HCT116 (cell line): ENCODE measurements around the gene CAB39. TPM values are rescaled to one million over a fixed set of nuclear protein-coding genes. Genes with fewer than 3 reads are reported as not detected.

Source experiments
- ATAC-seq: fragments of 200-7000 bp; cut with Tn5 transposase; 2 replicates; pipeline ENCODE4 v1.9.1; 2020; ENCODE audit warnings: mild to moderate bottlenecking, moderate library complexity
- BruUV-seq: library from RNA; stranded (reverse); fragments of 400-500 nt; replicated peaks from 2 replicates; lab custom pipeline; 2021; lab: Mats Ljungman, UMichigan
- CTCF ChIA-PET: fragments of 300-600 bp; sonication (Branson Sonifier 250); formaldehyde crosslinking; loops from one replicate; lab custom pipeline; 2021; ENCODE audit warnings: antibody characterized with exemption; lab: Charles Lee
- POLR2A ChIA-PET: fragments of 300-600, 350-600 bp; sonication (Branson Sonifier 250); formaldehyde crosslinking; loops from one replicate; lab custom pipeline; 2021; ENCODE audit warnings: antibody characterized with exemption; lab: Charles Lee
- RAD21 ChIA-PET, 2 experiments: fragments of 300-600 bp; sonication (Branson Sonifier 250); formaldehyde crosslinking; loops; one replicate each; lab custom pipeline; 2023; ENCODE audit warnings: low total read pairs in 2 of 2; ENCODE audit not compliant: uncharacterized antibody in 2 of 2, unreplicated experiment in 2 of 2, low non-redundant PET in 1 of 2; lab: Charles Lee
- DNase-seq: peaks from one replicate; pipeline ENCODE4 v3.0.0-alpha.2; 2010; ENCODE audit warnings: low read depth, low spot score
- H2AFZ ChIP-seq: fragments of 200-600 bp; shearing (Covaris generic), sonication (generic); 2 replicates; pipeline ENCODE4 v1.6.1; 2017; ENCODE audit warnings: low read depth, mixed run types, mixed read lengths, antibody characterized with exemption, low read length; ENCODE audit not compliant: poor library complexity, severe bottlenecking
- H3K27ac ChIP-seq: 2 replicates; pipeline ENCODE4 v1.5.1; 2012; ENCODE audit warnings: low read depth, low read length
- H3K27me3 ChIP-seq: fragments of 200-600 bp; sonication (generic); 2 replicates; pipeline ENCODE4 v1.6.1; 2016; ENCODE audit warnings: mixed run types, low read length, mixed read lengths; ENCODE audit not compliant: insufficient read depth
- H3K36me3 ChIP-seq, 2 experiments: fragments of 200-500 bp in 1 of 2; fragments of 200-600 bp in 1 of 2; sonication (Bioruptor generic) in 1 of 2; sonication (generic) in 1 of 2; 2 replicates each; pipeline versions ENCODE4 v1.5.1 to v1.6.1; 2014 to 2016; ENCODE audit warnings: low read length in 2 of 2, inconsistent platforms in 1 of 2, mixed read lengths in 1 of 2, mixed run types in 1 of 2; ENCODE audit not compliant: insufficient read depth in 2 of 2, control insufficient read depth in 1 of 2
- H3K4me1 ChIP-seq, 2 experiments: fragments of 200-600 bp in 1 of 2; sonication (generic) in 1 of 2; 2 replicates each; pipeline versions ENCODE4 v1.5.1 to v1.6.1; 2012 to 2017; ENCODE audit warnings: low read length in 2 of 2, inconsistent platforms in 1 of 2, mild to moderate bottlenecking in 1 of 2, mixed read lengths in 1 of 2, mixed run types in 1 of 2, moderate library complexity in 1 of 2; ENCODE audit not compliant: insufficient read depth in 2 of 2, control insufficient read depth in 1 of 2
- H3K4me2 ChIP-seq: fragments of 200-600 bp; sonication (generic); 2 replicates; pipeline ENCODE4 v1.6.1; 2017; ENCODE audit warnings: mixed run types, low read length, mixed read lengths
- H3K4me3 ChIP-seq, 2 experiments: fragments of 200-600 bp in 1 of 2; sonication (generic) in 1 of 2; replicated peaks in 1 of 2; 2 replicates each; pipeline ENCODE4 v1.5.1; 2011 to 2016; ENCODE audit warnings: low read length in 2 of 2, control low read depth in 1 of 2, low read depth in 1 of 2, mild to moderate bottlenecking in 1 of 2, mixed read lengths in 1 of 2, mixed run types in 1 of 2
- H3K79me2 ChIP-seq: fragments of 200-600 bp; sonication (generic); 2 replicates; pipeline ENCODE4 v1.6.1; 2017; ENCODE audit warnings: mild to moderate bottlenecking, mixed run types, low read length, moderate library complexity, mixed read lengths; ENCODE audit not compliant: insufficient read depth
- H3K9ac ChIP-seq: fragments of 200-600 bp; sonication (generic); 2 replicates; pipeline ENCODE4 v1.6.1; 2016; ENCODE audit warnings: low read length, mixed read lengths
- H3K9me2 ChIP-seq: fragments of 200-600 bp; sonication (generic), shearing (Covaris generic); 2 replicates; pipeline ENCODE4 v1.6.1; 2017; ENCODE audit warnings: mixed run types, mild to moderate bottlenecking, moderate library complexity; ENCODE audit not compliant: insufficient read depth
- H3K9me3 ChIP-seq, 2 experiments: fragments of 200-500 bp in 1 of 2; fragments of 200-600 bp in 1 of 2; sonication (Bioruptor generic) in 1 of 2; sonication (generic) in 1 of 2; 2 replicates each; pipeline ENCODE4 v1.6.1; 2014 to 2017; ENCODE audit warnings: low read length in 2 of 2, mixed read lengths in 2 of 2, inconsistent platforms in 1 of 2, low read depth in 1 of 2, mild to moderate bottlenecking in 1 of 2, mixed run types in 1 of 2, moderate library complexity in 1 of 2; ENCODE audit not compliant: control insufficient read depth in 1 of 2, insufficient read depth in 1 of 2
- H4K20me1 ChIP-seq: fragments of 200-600 bp; sonication (generic), shearing (Covaris generic); 2 replicates; pipeline ENCODE4 v1.6.1; 2017; ENCODE audit warnings: mixed run types, mild to moderate bottlenecking, moderate library complexity; ENCODE audit not compliant: insufficient read depth
- ATF3 ChIP-seq: IDR thresholded peaks from 2 replicates; pipeline ENCODE4 v1.6.1; 2012
- CBX3 ChIP-seq: IDR thresholded peaks from 2 replicates; pipeline ENCODE4 v1.6.1; 2012; ENCODE audit warnings: low read depth
- CEBPB ChIP-seq: IDR thresholded peaks from 2 replicates; pipeline ENCODE4 v1.6.1; 2012; ENCODE audit warnings: low read depth
- CTCF ChIP-seq, 3 experiments: fragments of 200-600 bp in 1 of 3; sonication (generic) in 1 of 3; IDR thresholded peaks in 2 of 3; conservative IDR thresholded peaks in 1 of 3; 2 replicates each; pipeline ENCODE4 v1.5.1; 2012 to 2017; ENCODE audit warnings: low read depth in 2 of 3, low read length in 2 of 3, antibody characterized with exemption in 1 of 3, borderline replicate concordance in 1 of 3, control low read depth in 1 of 3, mild to moderate bottlenecking in 1 of 3, mixed read lengths in 1 of 3, mixed run types in 1 of 3, moderate library complexity in 1 of 3; ENCODE audit not compliant: insufficient read depth in 1 of 3
- EGR1 ChIP-seq: IDR thresholded peaks from 2 replicates; pipeline ENCODE4 v1.6.1; 2012; ENCODE audit warnings: low read depth
- ELF1 ChIP-seq: IDR thresholded peaks from 2 replicates; pipeline ENCODE4 v1.6.1; 2012; ENCODE audit warnings: low read depth, borderline replicate concordance
- EZH2phosphoT487 ChIP-seq: fragments of 200-600 bp; IDR thresholded peaks from 2 replicates; pipeline ENCODE4 v1.6.1; 2018; ENCODE audit warnings: antibody characterized with exemption, borderline replicate concordance
- FOSL1 ChIP-seq: IDR thresholded peaks from 2 replicates; pipeline ENCODE4 v1.6.1; 2012; ENCODE audit warnings: low read depth
- JUND ChIP-seq: IDR thresholded peaks from 2 replicates; pipeline ENCODE4 v1.6.1; 2012
- MAX ChIP-seq: IDR thresholded peaks from 2 replicates; pipeline ENCODE4 v1.6.1; 2012
- POLR2AphosphoS5 ChIP-seq: IDR thresholded peaks from 2 replicates; pipeline ENCODE4 v1.6.1; 2011; ENCODE audit warnings: mild to moderate bottlenecking, low read depth, low read length, moderate library complexity
- RAD21 ChIP-seq: IDR thresholded peaks from 2 replicates; pipeline ENCODE4 v1.6.1; 2012; ENCODE audit warnings: low read depth, mild to moderate bottlenecking
- REST ChIP-seq: IDR thresholded peaks from 2 replicates; pipeline ENCODE4 v1.6.1; 2012; ENCODE audit warnings: low read depth
- SIN3A ChIP-seq: IDR thresholded peaks from 2 replicates; pipeline ENCODE4 v1.6.1; 2012; ENCODE audit warnings: low read depth
- SP1 ChIP-seq: IDR thresholded peaks from 2 replicates; pipeline ENCODE4 v1.6.1; 2012; ENCODE audit warnings: low read depth
- SRF ChIP-seq: IDR thresholded peaks from 2 replicates; pipeline ENCODE4 v1.6.1; 2012; ENCODE audit warnings: low read depth
- TCF7L2 ChIP-seq: IDR thresholded peaks from 2 replicates; pipeline ENCODE4 v1.7.0; 2011; ENCODE audit warnings: borderline replicate concordance, inconsistent platforms; ENCODE audit not compliant: insufficient read depth, insufficient read length; ENCODE audit errors: extremely low read depth
- YY1 ChIP-seq: IDR thresholded peaks from 2 replicates; pipeline ENCODE4 v1.6.1; 2011; ENCODE audit warnings: low read length, low read depth, moderate library complexity, mild to moderate bottlenecking; ENCODE audit not compliant: insufficient replicate concordance; ENCODE audit errors: extremely low read depth
- ZBTB33 ChIP-seq: IDR thresholded peaks from 2 replicates; pipeline ENCODE4 v1.6.1; 2011; ENCODE audit warnings: mild to moderate bottlenecking, low read length, moderate library complexity; ENCODE audit not compliant: insufficient replicate concordance; ENCODE audit errors: extremely low read depth
- intact Hi-C: fragments of 100-400 bp; cut with micrococcal nuclease; formaldehyde crosslinking; loops from 2 replicates; pipeline ENCODE4 v1.10.0; 2022
- total RNA-seq: library from RNA; stranded (reverse); gene quantifications from one replicate; pipeline ENCODE4 v1.2.1, GENCODE V29; 2021; ENCODE audit not compliant: unreplicated experiment

Gene CAB39
- total RNA-seq, 1 experiment from 2014 or later = 63.6 TPM

GRCh38 chr2:230706053-230706521 is 6.6 kb upstream of the CAB39 start:
- intact Hi-C loops = no loop called here
- Histone ChIP-seq H3K9ac (no peak overlapping the region), H3K27me3 (no peaks in the 10 kb centered on the region), H3K4me1 (peaks cover 0 to 28% of the 10 kb centered on the region in 2 experiments; a peak in 2 of 4 replicates), H4K20me1 (no peaks in the 10 kb centered on the region), H2AFZ (no peak overlapping the region), H3K27ac (no peak overlapping the region), H3K79me2 (no peaks in the 10 kb centered on the region), H3K9me3 (no peaks in the 10 kb centered on the region), H3K9me2 (no peaks in the 10 kb centered on the region), H3K36me3 (no peaks in the 10 kb centered on the region), H3K4me3 (no peak overlapping the region), H3K4me2 (peak overlapping the region; percentile 41)
- TF ChIP-seq EZH2phosphoT487 = no peak
- TF ChIP-seq SRF = no peak
- no peak for TF ChIP-seq CBX3
- TF ChIP-seq SIN3A = no peak
- TF ChIP-seq ELF1 = no peak
- TF ChIP-seq POLR2AphosphoS5 = no peak
- TF ChIP-seq REST = no peak
- no peak for TF ChIP-seq ATF3
- TF ChIP-seq FOSL1 = 0 out of 2 replicates have a peak, but pooled peaks have one; percentile 20
- TF ChIP-seq RAD21 = no peak
- no peak for TF ChIP-seq EGR1
- no peak for TF ChIP-seq CEBPB
- peak; percentile 48; the same call in 1 of the 2 replicates for TF ChIP-seq SP1
- TF ChIP-seq CTCF (IDR thresholded peaks at IDR 0.05 in 2 of 3, conservative IDR thresholded peaks at IDR 0.05 in 1 of 3; ENCODE audit: borderline replicate concordance in 1 of 3, insufficient read depth in 1 of 3, low read depth in 2 of 3, low read length in 2 of 3) = no peak
- no peak for TF ChIP-seq ZBTB33
- TF ChIP-seq JUND = peak; percentile 40
- no peak; the same call in 1 of the 2 replicates for TF ChIP-seq MAX
- no peak for TF ChIP-seq YY1
- no peak for TF ChIP-seq TCF7L2
- BruUV-seq = no TSS peak
- POLR2A ChIA-PET = no interaction called here
- peak; percentile 67 for ATAC-seq
- RAD21 ChIA-PET = no interaction called here
- no peak for DNase-seq
- CTCF ChIA-PET = no interaction called here
